ENCODE data around the gene RNF40.

Gene RNF40

DNA sequence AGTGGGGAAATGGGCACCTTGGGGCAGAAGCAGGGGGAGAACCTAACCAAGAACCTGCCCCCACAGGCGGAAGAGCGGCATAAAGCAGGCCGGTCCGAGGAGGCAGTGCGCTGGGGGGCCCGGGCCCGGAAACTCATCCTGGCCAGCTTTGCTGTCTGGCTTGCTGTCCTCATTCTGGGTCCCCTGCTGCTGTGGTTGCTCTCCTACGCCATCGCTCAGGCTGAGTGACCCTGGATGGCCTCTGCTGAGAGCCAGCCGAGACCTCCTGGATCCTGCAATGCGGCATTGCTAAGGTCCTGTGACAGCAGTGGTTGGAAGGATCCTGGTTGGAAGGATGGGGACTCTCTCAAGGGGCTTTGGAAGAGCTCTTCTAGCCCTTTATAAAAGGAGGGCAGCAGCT is 18.4 kb upstream of the RNF40 start:
- Histone ChIP-seq H3F3A (ENCODE audit: control insufficient read depth, insufficient read depth) (peaks cover 21% of the 10 kb centered on the region), H3K4me1 (ENCODE audit: control insufficient read depth, low read length) (peaks cover 7% of the 10 kb centered on the region), H3K4me2 (ENCODE audit: low read length) (no peak overlapping the region), H3K27ac (ENCODE audit: low read depth, low read length) (no peak overlapping the region), H3K9me2 (replicated peaks; ENCODE audit: control insufficient read depth, low read length) (no peaks in the 10 kb centered on the region), H3K79me2 (ENCODE audit: control insufficient read depth, low read length) (peaks cover 5% of the 10 kb centered on the region), H3K27me3 (ENCODE audit: control insufficient read depth, low read length) (no peaks in the 10 kb centered on the region), H3K36me3 (ENCODE audit: control insufficient read depth, low read length) (peaks cover 64% of the 10 kb centered on the region), H4K20me1 (ENCODE audit: control insufficient read depth, insufficient read depth, low read depth, low read length) (no peaks in the 10 kb centered on the region), H3K4me3 (ENCODE audit: low read length) (no peak overlapping the region), H3K9me3 (ENCODE audit: control insufficient read depth, insufficient read depth, low read length) (no peaks in the 10 kb centered on the region)
- TF ChIP-seq EZH2phosphoT487 (IDR thresholded peaks at IDR 0.05; ENCODE audit: borderline replicate concordance, low read length), result no peak
- TF ChIP-seq, protein P1, sequence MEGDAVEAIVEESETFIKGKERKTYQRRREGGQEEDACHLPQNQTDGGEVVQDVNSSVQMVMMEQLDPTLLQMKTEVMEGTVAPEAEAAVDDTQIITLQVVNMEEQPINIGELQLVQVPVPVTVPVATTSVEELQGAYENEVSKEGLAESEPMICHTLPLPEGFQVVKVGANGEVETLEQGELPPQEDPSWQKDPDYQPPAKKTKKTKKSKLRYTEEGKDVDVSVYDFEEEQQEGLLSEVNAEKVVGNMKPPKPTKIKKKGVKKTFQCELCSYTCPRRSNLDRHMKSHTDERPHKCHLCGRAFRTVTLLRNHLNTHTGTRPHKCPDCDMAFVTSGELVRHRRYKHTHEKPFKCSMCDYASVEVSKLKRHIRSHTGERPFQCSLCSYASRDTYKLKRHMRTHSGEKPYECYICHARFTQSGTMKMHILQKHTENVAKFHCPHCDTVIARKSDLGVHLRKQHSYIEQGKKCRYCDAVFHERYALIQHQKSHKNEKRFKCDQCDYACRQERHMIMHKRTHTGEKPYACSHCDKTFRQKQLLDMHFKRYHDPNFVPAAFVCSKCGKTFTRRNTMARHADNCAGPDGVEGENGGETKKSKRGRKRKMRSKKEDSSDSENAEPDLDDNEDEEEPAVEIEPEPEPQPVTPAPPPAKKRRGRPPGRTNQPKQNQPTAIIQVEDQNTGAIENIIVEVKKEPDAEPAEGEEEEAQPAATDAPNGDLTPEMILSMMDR (IDR thresholded peaks at IDR 0.05; ENCODE audit: low read depth, low read length, poor library complexity, severe bottlenecking), result no peak

DNA sequence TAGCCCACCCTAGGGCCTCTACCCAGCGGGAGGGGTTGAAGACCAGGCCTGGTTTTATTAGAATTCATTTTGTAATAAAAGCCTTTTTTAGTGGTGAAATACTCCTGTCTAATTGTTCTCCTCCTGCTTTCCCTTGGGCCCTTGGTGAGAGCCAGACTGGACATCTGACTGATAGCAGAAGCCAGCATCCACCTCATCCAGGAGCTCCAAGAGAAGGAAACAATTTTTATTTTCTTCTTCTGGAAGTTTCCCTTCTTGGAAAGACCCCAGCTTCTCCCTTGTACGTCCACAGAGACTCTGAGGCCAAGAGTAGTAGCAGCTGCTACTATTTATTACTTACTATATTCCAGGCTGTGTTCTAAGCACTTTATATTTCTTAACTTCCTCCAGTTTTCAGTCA is 17.9 kb upstream of the RNF40 start:
- Histone ChIP-seq H3K4me2 (ENCODE audit: low read length) (no peak overlapping the region), H3F3A (ENCODE audit: control insufficient read depth, insufficient read depth) (peaks cover 21% of the 10 kb centered on the region), H3K79me2 (ENCODE audit: control insufficient read depth, low read length) (peaks cover 9% of the 10 kb centered on the region), H3K9me3 (ENCODE audit: control insufficient read depth, insufficient read depth, low read length) (no peaks in the 10 kb centered on the region), H4K20me1 (ENCODE audit: control insufficient read depth, insufficient read depth, low read depth, low read length) (no peaks in the 10 kb centered on the region), H3K36me3 (ENCODE audit: control insufficient read depth, low read length) (peaks cover 59% of the 10 kb centered on the region), H3K4me1 (ENCODE audit: control insufficient read depth, low read length) (peaks cover 8% of the 10 kb centered on the region), H3K9me2 (replicated peaks; ENCODE audit: control insufficient read depth, low read length) (no peaks in the 10 kb centered on the region), H3K27ac (ENCODE audit: low read depth, low read length) (no peak overlapping the region), H3K27me3 (ENCODE audit: control insufficient read depth, low read length) (no peaks in the 10 kb centered on the region), H3K4me3 (ENCODE audit: low read length) (no peak overlapping the region)
- TF ChIP-seq, protein P1 (IDR thresholded peaks at IDR 0.05; ENCODE audit: low read depth, low read length, poor library complexity, severe bottlenecking), result no peak
- no peak for TF ChIP-seq EZH2phosphoT487 (IDR thresholded peaks at IDR 0.05; ENCODE audit: borderline replicate concordance, low read length)

DNA sequence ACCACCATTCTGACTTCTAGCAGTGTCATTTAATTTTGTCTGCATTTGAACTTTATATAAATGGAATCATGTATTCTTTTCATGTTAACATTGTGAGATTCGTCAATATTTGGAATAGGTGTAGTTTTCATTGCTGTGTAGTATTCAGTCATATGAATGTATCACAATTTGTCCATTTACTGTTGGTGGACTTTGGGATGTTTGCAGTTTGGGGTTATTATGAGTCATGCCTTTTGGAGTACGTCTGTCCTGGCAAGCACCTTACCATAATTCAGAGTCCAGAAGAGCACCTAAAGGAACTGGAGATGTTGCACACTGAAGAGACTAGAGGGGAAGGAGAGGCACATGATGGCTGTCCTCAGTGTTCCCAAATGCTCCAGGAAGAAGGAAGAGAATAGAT is 17.0 kb upstream of the RNF40 start:
- H3K4me3 ChIP-seq (ENCODE audit: low read length), result no peak overlapping the region
- no peaks in the 10 kb centered on the region for H4K20me1 ChIP-seq (ENCODE audit: control insufficient read depth, insufficient read depth, low read depth, low read length)
- no peaks in the 10 kb centered on the region for H3K9me3 ChIP-seq (ENCODE audit: control insufficient read depth, insufficient read depth, low read length)
- no peak overlapping the region for H3K4me2 ChIP-seq (ENCODE audit: low read length)
- peaks cover 59% of the 10 kb centered on the region for H3K36me3 ChIP-seq (ENCODE audit: control insufficient read depth, low read length)
- H3K9me2 ChIP-seq (replicated peaks; ENCODE audit: control insufficient read depth, low read length), result no peaks in the 10 kb centered on the region
- H3K79me2 ChIP-seq (ENCODE audit: control insufficient read depth, low read length), result peaks cover 18% of the 10 kb centered on the region
- H3F3A ChIP-seq (ENCODE audit: control insufficient read depth, insufficient read depth), result peaks cover 21% of the 10 kb centered on the region
- no peaks in the 10 kb centered on the region for H3K27me3 ChIP-seq (ENCODE audit: control insufficient read depth, low read length)
- peaks cover 17% of the 10 kb centered on the region for H3K4me1 ChIP-seq (ENCODE audit: control insufficient read depth, low read length)
- no peak overlapping the region for H3K27ac ChIP-seq (ENCODE audit: low read depth, low read length)
- TF ChIP-seq EZH2phosphoT487 (IDR thresholded peaks at IDR 0.05; ENCODE audit: borderline replicate concordance, low read length), result no peak
- TF ChIP-seq, protein P1 (IDR thresholded peaks at IDR 0.05; ENCODE audit: low read depth, low read length, poor library complexity, severe bottlenecking), result no peak
